OCI-LY1 (cell line): ENCODE results near the gene PRH2.

Experiments
- EZH2 ChIP-seq: fragments of 200-600 bp; sonication (generic), shearing (Covaris generic); IDR thresholded peaks from 2 replicates; pipeline ENCODE4 v1.8.0; 2017; ENCODE audit warnings: borderline replicate concordance, mixed run types, mild to moderate bottlenecking, antibody characterized with exemption, low read length, moderate library complexity, mixed read lengths
- TF ChIP-seq, protein P1 (sequence below): fragments of 200-600 bp; sonication (generic), shearing (Covaris generic); IDR thresholded peaks from 2 replicates; pipeline ENCODE4 v1.5.1; 2017; ENCODE audit warnings: mild to moderate bottlenecking, antibody characterized with exemption, low read length, moderate library complexity, mixed read lengths

DNA sequence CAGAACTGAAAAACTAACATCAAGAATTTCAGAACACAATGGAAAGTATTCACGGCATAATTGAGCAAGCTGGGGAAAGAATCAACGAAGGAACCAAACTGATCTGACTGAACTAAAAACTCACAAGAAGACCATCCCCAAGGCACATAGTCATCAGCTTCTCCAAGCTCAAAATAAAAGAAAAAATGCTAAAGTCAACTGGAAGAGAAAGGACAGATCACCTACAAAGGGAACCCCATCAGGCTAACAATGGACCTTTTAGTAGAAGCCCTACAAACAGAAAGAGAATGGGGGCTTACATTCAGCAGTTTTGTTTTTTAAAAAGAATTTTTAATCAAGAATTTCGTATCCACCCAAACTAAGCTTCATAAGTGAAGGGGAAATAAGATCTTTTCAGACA is 45.9 kb downstream of the PRH2 start:
- TF ChIP-seq, protein P1, sequence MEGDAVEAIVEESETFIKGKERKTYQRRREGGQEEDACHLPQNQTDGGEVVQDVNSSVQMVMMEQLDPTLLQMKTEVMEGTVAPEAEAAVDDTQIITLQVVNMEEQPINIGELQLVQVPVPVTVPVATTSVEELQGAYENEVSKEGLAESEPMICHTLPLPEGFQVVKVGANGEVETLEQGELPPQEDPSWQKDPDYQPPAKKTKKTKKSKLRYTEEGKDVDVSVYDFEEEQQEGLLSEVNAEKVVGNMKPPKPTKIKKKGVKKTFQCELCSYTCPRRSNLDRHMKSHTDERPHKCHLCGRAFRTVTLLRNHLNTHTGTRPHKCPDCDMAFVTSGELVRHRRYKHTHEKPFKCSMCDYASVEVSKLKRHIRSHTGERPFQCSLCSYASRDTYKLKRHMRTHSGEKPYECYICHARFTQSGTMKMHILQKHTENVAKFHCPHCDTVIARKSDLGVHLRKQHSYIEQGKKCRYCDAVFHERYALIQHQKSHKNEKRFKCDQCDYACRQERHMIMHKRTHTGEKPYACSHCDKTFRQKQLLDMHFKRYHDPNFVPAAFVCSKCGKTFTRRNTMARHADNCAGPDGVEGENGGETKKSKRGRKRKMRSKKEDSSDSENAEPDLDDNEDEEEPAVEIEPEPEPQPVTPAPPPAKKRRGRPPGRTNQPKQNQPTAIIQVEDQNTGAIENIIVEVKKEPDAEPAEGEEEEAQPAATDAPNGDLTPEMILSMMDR: no peak
- no peak for TF ChIP-seq EZH2
